PC-9 (cell line): ENCODE measurements around the gene PLPP3.

ENCODE experiments used
- CTCF ChIP-seq: fragments of 200-600 bp; sonication (generic); conservative IDR thresholded peaks from 2 replicates; pipeline ENCODE4 v1.6.1; 2017; ENCODE audit warnings: mixed run types, antibody characterized with exemption, mild to moderate bottlenecking, moderate library complexity
- EZH2 ChIP-seq: fragments of 200-600 bp; sonication (generic); IDR thresholded peaks from 2 replicates; pipeline ENCODE4 v1.8.0; 2017; ENCODE audit warnings: antibody characterized with exemption, low read depth

- TF ChIP-seq EZH2 = no peak
- TF ChIP-seq CTCF = no peak
Observed at GRCh38 chr1:56626546-56626945, 47.2 kb upstream of the PLPP3 start.
